GM23248 (cell line): Measurements from ENCODE around the gene HEG1.

Experiments
- EZH2 ChIP-seq: fragments of 200-600 bp; sonication (generic); IDR thresholded peaks from 2 replicates; pipeline ENCODE4 v1.6.1; 2018; ENCODE audit warnings: antibody characterized with exemption, mild to moderate bottlenecking; ENCODE audit not compliant: insufficient read depth, poor library complexity, severe bottlenecking
- EZH2phosphoT487 ChIP-seq: fragments of 200-600 bp; sonication (generic); IDR thresholded peaks from 2 replicates; pipeline ENCODE4 v1.6.1; 2018; ENCODE audit warnings: antibody characterized with exemption, moderate library complexity, mild to moderate bottlenecking, low read depth; ENCODE audit not compliant: insufficient read depth

DNA sequence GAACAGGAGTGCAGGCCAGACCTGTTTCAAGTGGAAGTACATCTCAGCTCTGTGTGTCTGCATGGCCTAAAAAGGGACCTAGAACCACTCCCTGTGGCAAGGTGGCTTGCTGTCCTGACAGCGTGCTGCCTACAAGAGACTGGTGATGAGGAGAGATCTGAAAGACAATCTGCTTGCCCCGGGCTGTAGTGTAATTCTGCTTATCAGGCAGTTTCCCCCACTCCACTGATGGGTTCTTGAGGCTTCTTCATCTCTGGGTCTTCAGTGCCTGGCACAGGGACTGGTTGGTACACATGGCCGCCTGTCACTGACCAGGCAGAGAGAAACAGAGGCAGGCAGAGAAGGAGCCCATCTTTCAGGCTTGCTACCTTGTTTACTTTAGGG is 57.6 kb downstream of the HEG1 start:
- TF ChIP-seq EZH2 (no peak), EZH2phosphoT487 (no peak)
